ENCODE results near the gene EVI5L. TPM values are rescaled to one million over a fixed set of nuclear protein-coding genes. Genes with fewer than 3 reads are reported as not detected.

EVI5L gene
- polyA plus RNA-seq, 1 of the 3 experiments (the other 2 are of a cell fraction) = 9.7 TPM

GRCh38 chr19:7808108-7808507 is 21.9 kb upstream of the EVI5L start:
- no peak for DNase-seq

More at GRCh38 chr19:7808108-7808507, 21.9 kb upstream of the EVI5L start:
- Histone ChIP-seq H3K4me3 (ENCODE audit: low read depth in 2 of 2, low read length in 1 of 2) (no peak overlapping the region), H3K9ac (no peak overlapping the region), H2AFZ (ENCODE audit: low read depth) (no peak overlapping the region), H3K4me1 (ENCODE audit: control insufficient read depth in 1 of 2, insufficient read depth in 2 of 2, low read depth in 1 of 2, low read length in 1 of 2) (no peaks in the 10 kb centered on the region), H3K36me3 (replicated peaks in 1 of 2; ENCODE audit: control insufficient read depth in 1 of 2, insufficient read depth in 2 of 2, low read length in 1 of 2) (no peaks in the 10 kb centered on the region), H3K9me2 (no peaks in the 10 kb centered on the region), H3K79me2 (ENCODE audit: insufficient read depth) (no peaks in the 10 kb centered on the region), H3F3A (replicated peaks; ENCODE audit: insufficient read depth) (no peaks in the 10 kb centered on the region), H3K27ac (ENCODE audit: low read depth in 2 of 2, low read length in 1 of 2) (no peak overlapping the region), H3K9me3 (no peaks in the 10 kb centered on the region), H4K20me1 (ENCODE audit: insufficient read depth) (no peaks in the 10 kb centered on the region), H3K4me2 (no peak overlapping the region), H3K27me3 (ENCODE audit: insufficient read depth) (peaks cover 51% of the 10 kb centered on the region)
- TF ChIP-seq CHD2 (IDR thresholded peaks at IDR 0.05; ENCODE audit: low read length, partially characterized antibody) (no peak), POLR2AphosphoS5 (IDR thresholded peaks at IDR 0.05; ENCODE audit: low read depth, low read length) (no peak), RAD21 (IDR thresholded peaks at IDR 0.05; ENCODE audit: low read length) (no peak), USF1 (IDR thresholded peaks at IDR 0.05; ENCODE audit: borderline replicate concordance, low read depth) (no peak), PBX3 (IDR thresholded peaks at IDR 0.05) (no peak), ELF1 (IDR thresholded peaks at IDR 0.05) (no peak), TCF12 (IDR thresholded peaks at IDR 0.05) (no peak), GABPA (IDR thresholded peaks at IDR 0.05; ENCODE audit: low read depth) (no peak), YY1 (IDR thresholded peaks at IDR 0.05; ENCODE audit: low read depth) (no peak), JUND (IDR thresholded peaks at IDR 0.05) (no peak), EZH2phosphoT487 (IDR thresholded peaks at IDR 0.05; ENCODE audit: borderline replicate concordance, low read depth) (no peak)
- TF ChIP-seq, protein P1, sequence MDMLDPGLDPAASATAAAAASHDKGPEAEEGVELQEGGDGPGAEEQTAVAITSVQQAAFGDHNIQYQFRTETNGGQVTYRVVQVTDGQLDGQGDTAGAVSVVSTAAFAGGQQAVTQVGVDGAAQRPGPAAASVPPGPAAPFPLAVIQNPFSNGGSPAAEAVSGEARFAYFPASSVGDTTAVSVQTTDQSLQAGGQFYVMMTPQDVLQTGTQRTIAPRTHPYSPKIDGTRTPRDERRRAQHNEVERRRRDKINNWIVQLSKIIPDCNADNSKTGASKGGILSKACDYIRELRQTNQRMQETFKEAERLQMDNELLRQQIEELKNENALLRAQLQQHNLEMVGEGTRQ (IDR thresholded peaks at IDR 0.05; ENCODE audit: borderline replicate concordance, low read depth, low read length) = no peak
- TF ChIP-seq, protein P2, sequence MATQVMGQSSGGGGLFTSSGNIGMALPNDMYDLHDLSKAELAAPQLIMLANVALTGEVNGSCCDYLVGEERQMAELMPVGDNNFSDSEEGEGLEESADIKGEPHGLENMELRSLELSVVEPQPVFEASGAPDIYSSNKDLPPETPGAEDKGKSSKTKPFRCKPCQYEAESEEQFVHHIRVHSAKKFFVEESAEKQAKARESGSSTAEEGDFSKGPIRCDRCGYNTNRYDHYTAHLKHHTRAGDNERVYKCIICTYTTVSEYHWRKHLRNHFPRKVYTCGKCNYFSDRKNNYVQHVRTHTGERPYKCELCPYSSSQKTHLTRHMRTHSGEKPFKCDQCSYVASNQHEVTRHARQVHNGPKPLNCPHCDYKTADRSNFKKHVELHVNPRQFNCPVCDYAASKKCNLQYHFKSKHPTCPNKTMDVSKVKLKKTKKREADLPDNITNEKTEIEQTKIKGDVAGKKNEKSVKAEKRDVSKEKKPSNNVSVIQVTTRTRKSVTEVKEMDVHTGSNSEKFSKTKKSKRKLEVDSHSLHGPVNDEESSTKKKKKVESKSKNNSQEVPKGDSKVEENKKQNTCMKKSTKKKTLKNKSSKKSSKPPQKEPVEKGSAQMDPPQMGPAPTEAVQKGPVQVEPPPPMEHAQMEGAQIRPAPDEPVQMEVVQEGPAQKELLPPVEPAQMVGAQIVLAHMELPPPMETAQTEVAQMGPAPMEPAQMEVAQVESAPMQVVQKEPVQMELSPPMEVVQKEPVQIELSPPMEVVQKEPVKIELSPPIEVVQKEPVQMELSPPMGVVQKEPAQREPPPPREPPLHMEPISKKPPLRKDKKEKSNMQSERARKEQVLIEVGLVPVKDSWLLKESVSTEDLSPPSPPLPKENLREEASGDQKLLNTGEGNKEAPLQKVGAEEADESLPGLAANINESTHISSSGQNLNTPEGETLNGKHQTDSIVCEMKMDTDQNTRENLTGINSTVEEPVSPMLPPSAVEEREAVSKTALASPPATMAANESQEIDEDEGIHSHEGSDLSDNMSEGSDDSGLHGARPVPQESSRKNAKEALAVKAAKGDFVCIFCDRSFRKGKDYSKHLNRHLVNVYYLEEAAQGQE (IDR thresholded peaks at IDR 0.05; ENCODE audit: low read depth, low read length) = no peak
- WGBS (ENCODE audit: low lambda C conversion rate) = 36% methylated on average over 5 of the region's 5 CpGs
- CTCF ChIA-PET = interaction anchor here (1.3 kb wide), 1 partner anchor 240 kb away, joined by 3 read pairs; no protein-coding TSS in a partner anchor
- POLR2A ChIA-PET = no interaction called here
